HepG2 (cell line): ENCODE measurements around the gene SOCS1. TPM values are rescaled to one million over a fixed set of nuclear protein-coding genes. Genes with fewer than 3 reads are reported as not detected.

ENCODE experiments used
- ATF1 ChIP-seq: IDR thresholded peaks from 2 replicates; pipeline ENCODE4 v1.6.1; 2016; ENCODE audit warnings: mild to moderate bottlenecking, control low read depth
- BHLHE40 ChIP-seq: IDR thresholded peaks from 2 replicates; pipeline ENCODE4 v1.6.1; 2011; ENCODE audit warnings: low read length, improper control_type of control experiment
- HHEX ChIP-seq: IDR thresholded peaks from 2 replicates; pipeline ENCODE4 v1.6.1; 2016; ENCODE audit warnings: control low read depth
- HNF4A ChIP-seq: sonication (generic); formaldehyde crosslinking; IDR thresholded peaks from 2 replicates; pipeline ENCODE4 v1.4.0; 2020; ENCODE audit warnings: missing genetic modification reagents
- KDM4B ChIP-seq: sonication (generic); formaldehyde crosslinking; IDR thresholded peaks from 2 replicates; pipeline ENCODE4 v1.4.0; 2020; ENCODE audit warnings: missing genetic modification reagents
- KDM5A ChIP-seq: fragments of 200-600 bp; sonication (generic); IDR thresholded peaks from 2 replicates; pipeline ENCODE4 v1.7.0; 2018; ENCODE audit warnings: antibody characterized with exemption, mild to moderate bottlenecking, low read length, borderline replicate concordance
- KLF16 ChIP-seq, 2 experiments: sonication (generic) in 1 of 2; formaldehyde crosslinking in 1 of 2; IDR thresholded peaks; 2 replicates each; pipeline versions ENCODE4 v1.6.1 to v1.8.0; 2016 to 2023; ENCODE audit warnings: missing genetic modification reagents in 2 of 2, missing compliant biosample characterization in 1 of 2
- PAF1 ChIP-seq: IDR thresholded peaks from 2 replicates; pipeline ENCODE4 v1.6.1; 2016; ENCODE audit warnings: missing genetic modification reagents, missing compliant biosample characterization
- PCBP1 ChIP-seq: fragments of 200-400 bp; formaldehyde crosslinking; IDR thresholded peaks from 2 replicates; pipeline ENCODE4 v1.6.1; 2017; ENCODE audit warnings: mild to moderate bottlenecking, low read depth, low read length, borderline replicate concordance
- RARG ChIP-seq: sonication (generic); formaldehyde crosslinking; IDR thresholded peaks from 2 replicates; pipeline ENCODE4 v1.4.0; 2020; ENCODE audit warnings: low read depth, mild to moderate bottlenecking, missing genetic modification reagents
- RBAK ChIP-seq: sonication (generic); formaldehyde crosslinking; IDR thresholded peaks from 2 replicates; pipeline ENCODE4 v1.5.1; 2020; ENCODE audit warnings: mild to moderate bottlenecking, missing genetic modification reagents
- SIX4 ChIP-seq: sonication (generic); formaldehyde crosslinking; IDR thresholded peaks from 2 replicates; pipeline ENCODE4 v1.4.0; 2020; ENCODE audit warnings: missing genetic modification reagents
- TOPORS ChIP-seq: sonication (generic); formaldehyde crosslinking; IDR thresholded peaks from 2 replicates; pipeline ENCODE4 v1.8.0; 2023; ENCODE audit warnings: mild to moderate bottlenecking, missing genetic modification reagents
- ZNF33B ChIP-seq: sonication (generic); formaldehyde crosslinking; IDR thresholded peaks from 2 replicates; pipeline ENCODE4 v1.5.1; 2020; ENCODE audit warnings: mild to moderate bottlenecking, missing genetic modification reagents
- ZNF484 ChIP-seq: sonication (generic); formaldehyde crosslinking; IDR thresholded peaks from 2 replicates; pipeline ENCODE4 v1.5.1; 2020; ENCODE audit warnings: mild to moderate bottlenecking, low read depth, missing genetic modification reagents, borderline replicate concordance
- ZNF782 ChIP-seq: sonication (generic); formaldehyde crosslinking; IDR thresholded peaks from 2 replicates; pipeline ENCODE4 v1.4.0; 2020; ENCODE audit warnings: missing genetic modification reagents, mild to moderate bottlenecking, borderline replicate concordance
- ZZZ3 ChIP-seq: sonication (generic); formaldehyde crosslinking; IDR thresholded peaks from 2 replicates; pipeline ENCODE4 v1.4.0; 2020; ENCODE audit warnings: missing genetic modification reagents, mild to moderate bottlenecking, borderline replicate concordance
- polyA plus RNA-seq, 8 experiments: library from polyadenylated mRNA; depleted of rRNA in 3 of 8; stranded (reverse) in 7 of 8; unstranded in 1 of 8; fragments of >200 nt; fragmentation: Illumina TruSeq in 4 of 8; extraction: Trizol in 4 of 8; gene quantifications; 2 replicates each; pipeline versions ENCODE4 v1.2.1 to v1.2.3, GENCODE V29; 2011 to 2016; ENCODE audit warnings: low read depth in 4 of 8, missing spikeins in 1 of 8, mixed read lengths in 1 of 8; ENCODE audit not compliant: insufficient read depth in 1 of 8
- total RNA-seq, 5 experiments: library from RNA; depleted of rRNA; stranded (reverse); fragments of >200 nt; fragmentation: Illumina TruSeq; extraction: Trizol; gene quantifications; 2 replicates each; pipeline ENCODE4 v1.2.3, GENCODE V29; 2016; ENCODE audit warnings: low read depth in 1 of 5
- TF ChIP-seq, protein P1 (sequence below): sonication (generic); formaldehyde crosslinking; IDR thresholded peaks from 2 replicates; pipeline ENCODE4 v1.4.0; 2020; ENCODE audit warnings: missing genetic modification reagents
- TF ChIP-seq, protein P2 (sequence below): sonication (generic); formaldehyde crosslinking; IDR thresholded peaks from 2 replicates; pipeline ENCODE4 v1.8.0; 2022; ENCODE audit warnings: missing genetic modification reagents, low read depth, mild to moderate bottlenecking, borderline replicate concordance
- TF ChIP-seq, protein P3 (sequence below): sonication (generic); formaldehyde crosslinking; conservative IDR thresholded peaks from 2 replicates; pipeline ENCODE4 v1.8.0; 2022; ENCODE audit warnings: mild to moderate bottlenecking, moderate library complexity, missing genetic modification reagents
- TF ChIP-seq, protein P4 (sequence below): sonication (generic); formaldehyde crosslinking; conservative IDR thresholded peaks from 2 replicates; pipeline ENCODE4 v1.8.1; 2023; ENCODE audit warnings: missing genetic modification reagents

The SOCS1 gene
- total and polyA plus RNA-seq, 2 of the 13 experiments (the other 11 are each of a cell fraction or from before 2014, with no cell fraction given): 5.3 to 6.3 TPM

DNA sequence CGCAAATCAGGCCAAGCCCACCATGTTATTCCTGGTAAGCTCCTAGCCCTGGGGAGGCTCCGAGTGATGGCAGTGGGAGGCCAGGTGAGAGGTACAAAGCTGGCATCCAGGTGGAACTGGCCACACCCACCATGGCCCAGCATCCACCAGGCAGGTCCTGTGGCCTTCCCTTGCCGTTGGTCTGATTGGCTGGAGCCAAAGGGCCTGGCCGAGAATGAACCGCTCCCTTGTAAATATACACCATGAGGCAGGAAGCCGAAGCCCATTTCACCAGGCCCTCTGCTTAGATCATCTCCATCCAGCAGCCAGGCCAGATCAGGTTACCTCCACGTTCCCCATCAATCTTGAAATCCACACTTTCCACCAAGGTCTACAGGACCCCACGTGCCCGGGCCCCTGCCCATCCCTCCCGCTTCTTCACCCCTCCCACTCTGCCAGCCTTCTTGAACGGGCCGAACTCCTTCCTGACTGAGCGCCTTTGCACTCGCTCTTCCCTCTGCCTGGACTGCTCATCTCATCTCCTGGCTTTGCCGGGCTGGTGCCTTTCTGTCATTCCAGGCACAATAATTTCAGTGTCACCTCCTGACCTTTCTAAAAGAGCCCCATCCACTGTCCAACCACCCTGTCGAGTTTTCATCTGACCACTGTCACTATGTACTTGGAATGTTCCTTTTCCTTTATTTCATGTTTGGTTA lies 5.8 kb downstream of the SOCS1 start (continued):
- TF ChIP-seq KDM5A: no peak
- TF ChIP-seq, protein P1, sequence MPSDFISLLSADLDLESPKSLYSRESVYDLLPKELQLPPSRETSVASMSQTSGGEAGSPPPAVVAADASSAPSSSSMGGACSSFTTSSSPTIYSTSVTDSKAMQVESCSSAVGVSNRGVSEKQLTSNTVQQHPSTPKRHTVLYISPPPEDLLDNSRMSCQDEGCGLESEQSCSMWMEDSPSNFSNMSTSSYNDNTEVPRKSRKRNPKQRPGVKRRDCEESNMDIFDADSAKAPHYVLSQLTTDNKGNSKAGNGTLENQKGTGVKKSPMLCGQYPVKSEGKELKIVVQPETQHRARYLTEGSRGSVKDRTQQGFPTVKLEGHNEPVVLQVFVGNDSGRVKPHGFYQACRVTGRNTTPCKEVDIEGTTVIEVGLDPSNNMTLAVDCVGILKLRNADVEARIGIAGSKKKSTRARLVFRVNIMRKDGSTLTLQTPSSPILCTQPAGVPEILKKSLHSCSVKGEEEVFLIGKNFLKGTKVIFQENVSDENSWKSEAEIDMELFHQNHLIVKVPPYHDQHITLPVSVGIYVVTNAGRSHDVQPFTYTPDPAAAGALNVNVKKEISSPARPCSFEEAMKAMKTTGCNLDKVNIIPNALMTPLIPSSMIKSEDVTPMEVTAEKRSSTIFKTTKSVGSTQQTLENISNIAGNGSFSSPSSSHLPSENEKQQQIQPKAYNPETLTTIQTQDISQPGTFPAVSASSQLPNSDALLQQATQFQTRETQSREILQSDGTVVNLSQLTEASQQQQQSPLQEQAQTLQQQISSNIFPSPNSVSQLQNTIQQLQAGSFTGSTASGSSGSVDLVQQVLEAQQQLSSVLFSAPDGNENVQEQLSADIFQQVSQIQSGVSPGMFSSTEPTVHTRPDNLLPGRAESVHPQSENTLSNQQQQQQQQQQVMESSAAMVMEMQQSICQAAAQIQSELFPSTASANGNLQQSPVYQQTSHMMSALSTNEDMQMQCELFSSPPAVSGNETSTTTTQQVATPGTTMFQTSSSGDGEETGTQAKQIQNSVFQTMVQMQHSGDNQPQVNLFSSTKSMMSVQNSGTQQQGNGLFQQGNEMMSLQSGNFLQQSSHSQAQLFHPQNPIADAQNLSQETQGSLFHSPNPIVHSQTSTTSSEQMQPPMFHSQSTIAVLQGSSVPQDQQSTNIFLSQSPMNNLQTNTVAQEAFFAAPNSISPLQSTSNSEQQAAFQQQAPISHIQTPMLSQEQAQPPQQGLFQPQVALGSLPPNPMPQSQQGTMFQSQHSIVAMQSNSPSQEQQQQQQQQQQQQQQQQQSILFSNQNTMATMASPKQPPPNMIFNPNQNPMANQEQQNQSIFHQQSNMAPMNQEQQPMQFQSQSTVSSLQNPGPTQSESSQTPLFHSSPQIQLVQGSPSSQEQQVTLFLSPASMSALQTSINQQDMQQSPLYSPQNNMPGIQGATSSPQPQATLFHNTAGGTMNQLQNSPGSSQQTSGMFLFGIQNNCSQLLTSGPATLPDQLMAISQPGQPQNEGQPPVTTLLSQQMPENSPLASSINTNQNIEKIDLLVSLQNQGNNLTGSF: no peak
- TF ChIP-seq HHEX (CRISPR knock-in tag): no peak
- TF ChIP-seq PAF1: 0 out of 2 replicates have a peak, but pooled peaks have one; percentile 50
- TF ChIP-seq TOPORS (CRISPR knock-in tag): no peak
- no peak for TF ChIP-seq BHLHE40
- TF ChIP-seq ATF1: no peak
- TF ChIP-seq SIX4 (CRISPR knock-in tag): no peak
- 0 out of 2 replicates have a peak, but pooled peaks have one; percentile 55 for TF ChIP-seq ZNF33B
- TF ChIP-seq RARG: no peak
- TF ChIP-seq KDM4B (CRISPR knock-in tag): no peak
- no peak for TF ChIP-seq ZNF484 (CRISPR knock-in tag)
- TF ChIP-seq, protein P2, sequence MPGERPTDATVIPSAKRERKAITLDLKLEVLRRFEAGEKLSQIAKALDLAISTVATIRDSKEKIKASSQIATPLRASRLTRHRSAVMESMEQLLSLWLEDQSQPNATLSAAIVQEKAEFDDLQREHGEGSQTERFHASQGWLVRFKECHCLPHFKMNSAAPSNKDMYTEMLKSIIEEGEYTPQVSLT (CRISPR knock-in tag): no peak
- 0 out of 2 replicates have a peak, but pooled peaks have one; percentile 4 for TF ChIP-seq PCBP1
- TF ChIP-seq, protein P3, sequence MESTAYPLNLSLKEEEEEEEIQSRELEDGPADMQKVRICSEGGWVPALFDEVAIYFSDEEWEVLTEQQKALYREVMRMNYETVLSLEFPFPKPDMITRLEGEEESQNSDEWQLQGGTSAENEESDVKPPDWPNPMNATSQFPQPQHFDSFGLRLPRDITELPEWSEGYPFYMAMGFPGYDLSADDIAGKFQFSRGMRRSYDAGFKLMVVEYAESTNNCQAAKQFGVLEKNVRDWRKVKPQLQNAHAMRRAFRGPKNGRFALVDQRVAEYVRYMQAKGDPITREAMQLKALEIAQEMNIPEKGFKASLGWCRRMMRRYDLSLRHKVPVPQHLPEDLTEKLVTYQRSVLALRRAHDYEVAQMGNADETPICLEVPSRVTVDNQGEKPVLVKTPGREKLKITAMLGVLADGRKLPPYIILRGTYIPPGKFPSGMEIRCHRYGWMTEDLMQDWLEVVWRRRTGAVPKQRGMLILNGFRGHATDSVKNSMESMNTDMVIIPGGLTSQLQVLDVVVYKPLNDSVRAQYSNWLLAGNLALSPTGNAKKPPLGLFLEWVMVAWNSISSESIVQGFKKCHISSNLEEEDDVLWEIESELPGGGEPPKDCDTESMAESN (CRISPR knock-in tag): no peak
- no peak for TF ChIP-seq ZNF782
- no peak for TF ChIP-seq RBAK (CRISPR knock-in tag)
- TF ChIP-seq ZZZ3 (CRISPR knock-in tag): no peak
- TF ChIP-seq, protein P4, sequence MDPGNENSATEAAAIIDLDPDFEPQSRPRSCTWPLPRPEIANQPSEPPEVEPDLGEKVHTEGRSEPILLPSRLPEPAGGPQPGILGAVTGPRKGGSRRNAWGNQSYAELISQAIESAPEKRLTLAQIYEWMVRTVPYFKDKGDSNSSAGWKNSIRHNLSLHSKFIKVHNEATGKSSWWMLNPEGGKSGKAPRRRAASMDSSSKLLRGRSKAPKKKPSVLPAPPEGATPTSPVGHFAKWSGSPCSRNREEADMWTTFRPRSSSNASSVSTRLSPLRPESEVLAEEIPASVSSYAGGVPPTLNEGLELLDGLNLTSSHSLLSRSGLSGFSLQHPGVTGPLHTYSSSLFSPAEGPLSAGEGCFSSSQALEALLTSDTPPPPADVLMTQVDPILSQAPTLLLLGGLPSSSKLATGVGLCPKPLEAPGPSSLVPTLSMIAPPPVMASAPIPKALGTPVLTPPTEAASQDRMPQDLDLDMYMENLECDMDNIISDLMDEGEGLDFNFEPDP: no peak
- TF ChIP-seq HNF4A (CRISPR knock-in tag): no peak
- TF ChIP-seq KLF16 (CRISPR knock-in tag; IDR thresholded peaks at IDR 0.05): no peak
